Gastrocnemius medialis (tissue), 4 donors: ENCODE results near the gene SKP1. TPM values are rescaled to one million over a fixed set of nuclear protein-coding genes. Genes with fewer than 3 reads are reported as not detected.
A peak's percentile ranks its signal among the peaks of the same experiment; 100 is the strongest.

Source experiments
- ATAC-seq, 2 donors: fragments of 150-250 bp; one replicate each; pipeline ENCODE4 v1.9.1; 2016
- DNase-seq, 2 donors: peaks; one replicate each; pipeline ENCODE4 v3.0.0-alpha.2; 2019
- H3K27ac ChIP-seq, 4 donors: fragments of 200-600 bp; sonication (generic); 1 replicate in 1 of 4; 2 replicates in 3 of 4; pipeline ENCODE4 v1.5.1; 2016 to 2018; ENCODE audit warnings: mild to moderate bottlenecking in 2 of 4, moderate library complexity in 1 of 4
- H3K27me3 ChIP-seq, 3 donors: fragments of 200-600 bp; sonication (generic) in 2 of 3; 1 replicate in 1 of 3; 2 replicates in 2 of 3; pipeline versions ENCODE4 v1.5.1 to v1.6.0; 2016 to 2019; ENCODE audit warnings: mild to moderate bottlenecking in 1 of 3, moderate library complexity in 1 of 3
- H3K36me3 ChIP-seq, 2 donors: fragments of 200-600 bp; sonication (generic) in 1 of 2; one replicate each; pipeline ENCODE4 v1.5.1; 2017 to 2018
- H3K4me1 ChIP-seq, 2 donors: fragments of 200-600 bp; sonication (generic) in 1 of 2; one replicate each; pipeline ENCODE4 v1.5.1; 2016 to 2017; ENCODE audit warnings: mild to moderate bottlenecking in 2 of 2
- H3K4me3 ChIP-seq, 4 donors: fragments of 200-600 bp; sonication (generic) in 3 of 4; 1 replicate in 1 of 4; 2 replicates in 3 of 4; pipeline ENCODE4 v1.5.1; 2016 to 2019; ENCODE audit warnings: mild to moderate bottlenecking in 2 of 4
- H3K9me3 ChIP-seq, 3 donors: fragments of 200-600 bp; sonication (generic) in 2 of 3; 1 replicate in 1 of 3; 2 replicates in 2 of 3; pipeline ENCODE4 v1.5.1; 2016 to 2019
- POLR2A ChIP-seq, 2 donors: fragments of 450-650 bp; IDR thresholded peaks; one replicate each; pipeline ENCODE4 v1.6.1; 2017; ENCODE audit warnings: antibody characterized with exemption in 2 of 2, mild to moderate bottlenecking in 2 of 2, moderate library complexity in 2 of 2
- in situ Hi-C, 4 donors: fragments of 200-750 bp; cut with MboI; loops; one replicate each; pipeline versions ENCODE4 v1.15.0 to v1.8.0; 2017; ENCODE audit warnings: low sequenced_read_pairs in 4 of 4
- intact Hi-C: fragments of 100-400 bp; cut with DNase I; formaldehyde crosslinking; loops from one replicate; pipeline ENCODE4 v1.15.1; 2023; ENCODE audit warnings: low total_unique reads
- total RNA-seq, 4 donors: library from RNA; depleted of rRNA; stranded (reverse); fragments of >200 nt; gene quantifications; one replicate each; pipeline versions ENCODE4 v1.1.0 to v1.2.3, GENCODE V29; 2016
- TF ChIP-seq, protein P1 (sequence below), 5 experiments: fragments of 450-650 bp in 3 of 5; fragments of 200-600 bp in 2 of 5; sonication (generic) in 2 of 5; IDR thresholded peaks in 4 of 5; conservative IDR thresholded peaks in 1 of 5; 1 replicate in 4 of 5; 2 replicates in 1 of 5; pipeline ENCODE4 v1.5.1; 2016 to 2019; ENCODE audit warnings: antibody characterized with exemption in 5 of 5, mild to moderate bottlenecking in 3 of 5, moderate library complexity in 3 of 5

The SKP1 gene
- total RNA-seq, 4 donors from 2014 or later: 318 to 499 (median 476) TPM

DNA sequence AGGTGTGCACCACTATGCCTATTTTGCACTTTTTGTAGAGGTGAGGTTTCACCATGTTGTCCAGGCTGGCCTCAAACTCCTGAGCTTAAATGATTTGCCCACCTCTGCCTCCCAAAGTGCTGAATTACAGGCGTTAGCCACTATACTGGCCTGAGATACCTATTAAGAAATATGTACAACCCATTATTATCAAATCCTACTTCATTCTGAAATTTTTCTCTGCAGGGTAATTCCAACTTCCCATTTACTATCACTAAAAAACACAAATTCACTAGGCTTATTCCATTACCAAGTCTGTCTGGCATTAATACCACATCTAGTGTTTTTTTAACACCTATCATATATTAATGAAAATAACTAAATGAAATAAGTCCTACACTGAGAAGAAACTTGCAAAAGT, 30.9 kb upstream of the SKP1 start:
- ATAC-seq (no peak), DNase-seq (no peak)
- H3K27ac ChIP-seq: no peak overlapping the region
- TF ChIP-seq, protein P1, sequence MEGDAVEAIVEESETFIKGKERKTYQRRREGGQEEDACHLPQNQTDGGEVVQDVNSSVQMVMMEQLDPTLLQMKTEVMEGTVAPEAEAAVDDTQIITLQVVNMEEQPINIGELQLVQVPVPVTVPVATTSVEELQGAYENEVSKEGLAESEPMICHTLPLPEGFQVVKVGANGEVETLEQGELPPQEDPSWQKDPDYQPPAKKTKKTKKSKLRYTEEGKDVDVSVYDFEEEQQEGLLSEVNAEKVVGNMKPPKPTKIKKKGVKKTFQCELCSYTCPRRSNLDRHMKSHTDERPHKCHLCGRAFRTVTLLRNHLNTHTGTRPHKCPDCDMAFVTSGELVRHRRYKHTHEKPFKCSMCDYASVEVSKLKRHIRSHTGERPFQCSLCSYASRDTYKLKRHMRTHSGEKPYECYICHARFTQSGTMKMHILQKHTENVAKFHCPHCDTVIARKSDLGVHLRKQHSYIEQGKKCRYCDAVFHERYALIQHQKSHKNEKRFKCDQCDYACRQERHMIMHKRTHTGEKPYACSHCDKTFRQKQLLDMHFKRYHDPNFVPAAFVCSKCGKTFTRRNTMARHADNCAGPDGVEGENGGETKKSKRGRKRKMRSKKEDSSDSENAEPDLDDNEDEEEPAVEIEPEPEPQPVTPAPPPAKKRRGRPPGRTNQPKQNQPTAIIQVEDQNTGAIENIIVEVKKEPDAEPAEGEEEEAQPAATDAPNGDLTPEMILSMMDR (IDR thresholded peaks at IDR 0.05 in 4 of 5, conservative IDR thresholded peaks at IDR 0.05 in 1 of 5): no peak
- TF ChIP-seq POLR2A (IDR thresholded peaks at IDR 0.05): no peak
- no peak overlapping the region for H3K4me3 ChIP-seq
- peaks cover 0 to 15% of the 10 kb centered on the region in 2 donors for H3K36me3 ChIP-seq
- H3K27me3 ChIP-seq: no peaks in the 10 kb centered on the region
- in situ Hi-C loops (no loop called here), intact Hi-C loops (no loop called here)
- H3K9me3 ChIP-seq: no peaks in the 10 kb centered on the region
- peaks cover 44 to 55% of the 10 kb centered on the region in 2 donors for H3K4me1 ChIP-seq

DNA sequence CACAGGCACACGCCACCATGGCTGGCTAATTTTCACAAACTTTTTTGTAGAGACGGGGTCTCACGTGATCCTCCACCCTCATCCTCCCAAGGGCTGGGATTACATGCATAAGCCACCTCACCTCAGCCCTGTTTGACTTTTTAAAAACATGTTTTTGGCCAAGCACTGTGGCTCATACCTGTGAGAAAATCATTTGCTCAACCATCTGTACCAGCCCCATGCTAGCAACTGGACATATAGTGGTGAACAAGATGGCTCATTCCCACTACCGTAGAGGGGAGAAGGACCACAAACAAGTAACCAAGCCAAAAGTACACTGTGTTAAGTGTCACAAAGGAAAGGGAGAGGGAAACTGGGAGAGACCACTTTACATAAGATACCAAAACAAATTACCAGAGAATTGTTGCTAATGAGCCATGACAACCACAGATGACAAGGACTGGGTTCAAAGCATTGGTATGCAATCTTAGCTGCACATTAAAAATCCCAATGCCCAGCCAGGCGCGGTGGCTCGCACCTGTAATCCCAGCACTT, 29.9 kb upstream of the SKP1 start:
- H3K36me3 ChIP-seq: peaks cover 0 to 20% of the 10 kb centered on the region in 2 donors
- H3K4me3 ChIP-seq: no peak overlapping the region
- no peaks in the 10 kb centered on the region for H3K9me3 ChIP-seq
- no peaks in the 10 kb centered on the region for H3K27me3 ChIP-seq
- ATAC-seq (no peak), DNase-seq (no peak)
- intact Hi-C loops (no loop called here), in situ Hi-C loops (no loop called here)
- peaks cover 44 to 52% of the 10 kb centered on the region in 2 donors for H3K4me1 ChIP-seq
- no peak for TF ChIP-seq POLR2A (IDR thresholded peaks at IDR 0.05)
- TF ChIP-seq, protein P1 (IDR thresholded peaks at IDR 0.05 in 4 of 5, conservative IDR thresholded peaks at IDR 0.05 in 1 of 5): no peak
- H3K27ac ChIP-seq: no peak overlapping the region

DNA sequence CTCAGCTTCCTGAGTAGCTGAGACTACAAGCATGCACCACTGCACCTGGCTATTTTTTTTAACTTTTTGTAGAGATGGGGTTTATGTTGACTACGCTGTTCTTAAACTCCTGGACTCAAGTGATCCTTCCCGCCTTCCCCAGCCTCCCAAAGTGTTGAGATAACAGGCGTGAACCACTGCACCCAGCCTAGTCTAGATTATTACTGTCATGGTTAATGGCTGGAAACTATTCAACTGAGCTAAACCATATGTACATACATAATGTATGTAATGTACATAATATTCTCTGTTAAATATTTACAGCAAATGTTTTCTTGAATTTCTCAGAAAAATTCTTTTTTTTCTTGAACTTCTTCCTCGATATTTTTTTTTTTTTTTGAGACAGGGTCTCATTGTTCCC, 27.8 kb upstream of the SKP1 start:
- Histone ChIP-seq H3K27ac (no peak overlapping the region), H3K27me3 (no peaks in the 10 kb centered on the region), H3K4me1 (peaks cover 28 to 32% of the 10 kb centered on the region in 2 donors), H3K36me3 (peaks cover 5 to 42% of the 10 kb centered on the region in 2 donors), H3K9me3 (no peaks in the 10 kb centered on the region), H3K4me3 (no peak overlapping the region)
- TF ChIP-seq, protein P1 (IDR thresholded peaks at IDR 0.05 in 4 of 5, conservative IDR thresholded peaks at IDR 0.05 in 1 of 5): no peak
- no peak for TF ChIP-seq POLR2A (IDR thresholded peaks at IDR 0.05)
- no peak for DNase-seq
- in situ Hi-C loops (no loop called here), intact Hi-C loops (no loop called here)
- ATAC-seq: no peak

DNA sequence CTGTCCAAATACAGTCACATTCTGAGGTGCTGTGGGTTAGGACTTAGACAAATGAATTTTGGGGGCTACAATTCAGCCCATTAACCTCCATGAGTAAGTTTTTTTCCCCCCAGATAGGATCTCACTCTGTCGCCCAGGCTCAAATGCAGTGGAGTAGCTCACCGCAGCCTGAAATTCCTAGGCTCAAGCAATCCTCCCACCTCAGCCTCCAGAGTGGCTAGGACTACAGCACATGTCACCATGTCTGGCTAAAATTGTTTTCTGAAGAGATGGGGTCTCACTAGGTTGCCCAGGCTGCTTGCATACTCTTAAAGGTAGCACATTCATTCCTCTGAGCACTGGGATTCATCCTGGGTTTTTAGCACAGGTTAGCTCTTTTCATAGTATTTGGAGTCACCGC, 26.9 kb upstream of the SKP1 start:
- Histone ChIP-seq H3K4me1 (peaks cover 19 to 22% of the 10 kb centered on the region in 2 donors), H3K4me3 (no peak overlapping the region), H3K27me3 (no peaks in the 10 kb centered on the region), H3K9me3 (no peaks in the 10 kb centered on the region), H3K27ac (no peak overlapping the region), H3K36me3 (peaks cover 5 to 49% of the 10 kb centered on the region in 2 donors)
- no peak for ATAC-seq
- in situ Hi-C loops (no loop called here), intact Hi-C loops (no loop called here)
- TF ChIP-seq, protein P1 (IDR thresholded peaks at IDR 0.05 in 4 of 5, conservative IDR thresholded peaks at IDR 0.05 in 1 of 5): no peak
- TF ChIP-seq POLR2A (IDR thresholded peaks at IDR 0.05): no peak
- no peak for DNase-seq

DNA sequence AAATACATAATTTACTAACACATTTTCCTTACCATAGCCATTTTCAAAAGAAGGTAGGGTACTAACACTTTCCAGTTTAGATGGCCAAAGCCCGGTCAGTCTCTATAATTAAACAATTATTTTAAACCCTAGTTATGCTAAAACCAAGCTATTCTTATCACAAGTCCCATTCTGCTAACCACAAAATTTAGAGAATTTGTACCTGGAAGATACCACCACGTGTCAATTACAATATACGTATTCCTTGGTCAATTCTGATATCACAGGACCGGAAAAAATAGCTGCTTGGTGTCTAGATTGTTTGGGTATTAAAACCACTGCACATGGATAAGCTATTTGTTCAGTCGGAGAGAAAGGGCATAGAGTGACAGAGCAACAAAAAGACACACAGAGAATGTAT, 18.9 kb upstream of the SKP1 start:
- H3K27ac ChIP-seq: peak overlapping the region in 2 of 4 donors; percentile 18 to 35
- H3K4me1 ChIP-seq: peaks cover 0 to 12% of the 10 kb centered on the region in 2 donors
- H3K27me3 ChIP-seq: no peaks in the 10 kb centered on the region
- no peak overlapping the region for H3K4me3 ChIP-seq
- ATAC-seq (no peak), DNase-seq (no peak)
- H3K9me3 ChIP-seq: no peaks in the 10 kb centered on the region
- TF ChIP-seq POLR2A (IDR thresholded peaks at IDR 0.05): no peak
- TF ChIP-seq, protein P1 (IDR thresholded peaks at IDR 0.05 in 4 of 5, conservative IDR thresholded peaks at IDR 0.05 in 1 of 5): no peak
- intact Hi-C loops (no loop called here), in situ Hi-C loops (loop anchor here in 3 of 4 donors (25.0 kb wide), 1 partner anchor 392 kb away; no protein-coding TSS in a partner anchor)
- H3K36me3 ChIP-seq: peaks cover 1 to 37% of the 10 kb centered on the region in 2 donors
